Heart right ventricle (tissue), 16 donors: ENCODE data around the gene OGDHL. TPM values are rescaled to one million over a fixed set of nuclear protein-coding genes. Genes with fewer than 3 reads are reported as not detected.

Source experiments
- ATAC-seq, 8 donors: fragments of 200-7000 bp; cut with Tn5 transposase; one replicate each; pipeline ENCODE4 v1.9.1; 2020; ENCODE audit warnings: mild to moderate bottlenecking in 8 of 8, moderate library complexity in 8 of 8, moderate number of reproducible peaks in 1 of 8
- DNase-seq, 2 donors: peaks; one replicate each; pipeline ENCODE4 v3.0.0-alpha.2; 2020
- H3K27ac ChIP-seq, 10 donors: fragments of 200-600 bp; sonication (generic) in 2 of 10; one replicate each; pipeline versions ENCODE4 v1.5.0 to v1.8.0; 2020 to 2022; ENCODE audit warnings: mild to moderate bottlenecking in 3 of 10
- H3K27me3 ChIP-seq, 7 donors: fragments of 200-600 bp; one replicate each; pipeline ENCODE4 v1.8.0; 2021 to 2022; ENCODE audit warnings: mild to moderate bottlenecking in 2 of 7
- H3K36me3 ChIP-seq, 9 donors: fragments of 200-600 bp; sonication (generic) in 1 of 9; one replicate each; pipeline versions ENCODE4 v1.5.0 to v1.8.0; 2020 to 2022; ENCODE audit warnings: mild to moderate bottlenecking in 2 of 9
- H3K4me1 ChIP-seq, 9 donors: fragments of 200-600 bp; sonication (generic) in 1 of 9; one replicate each; pipeline versions ENCODE4 v1.5.0 to v1.8.0; 2020 to 2022; ENCODE audit warnings: mild to moderate bottlenecking in 4 of 9
- H3K4me3 ChIP-seq, 10 donors: fragments of 200-600 bp; sonication (generic) in 2 of 10; one replicate each; pipeline versions ENCODE4 v1.5.0 to v1.8.0; 2020 to 2022; ENCODE audit warnings: mild to moderate bottlenecking in 7 of 10, moderate library complexity in 2 of 10
- H3K9me3 ChIP-seq, 11 donors: fragments of 200-600 bp in 10 of 11; sonication (generic) in 2 of 11; one replicate each; pipeline versions ENCODE4 v1.5.0 to v1.8.0; 2013 to 2022; ENCODE audit warnings: mild to moderate bottlenecking in 2 of 11, control low read depth in 1 of 11, moderate library complexity in 1 of 11
- CTCF ChIP-seq, 9 donors: fragments of 200-600 bp; sonication (generic) in 2 of 9; IDR thresholded peaks; one replicate each; pipeline versions ENCODE4 v1.5.0 to v1.8.0; 2021 to 2022; ENCODE audit warnings: antibody characterized with exemption in 9 of 9, mild to moderate bottlenecking in 5 of 9, moderate library complexity in 1 of 9
- WGBS, 2 donors: extraction: QIAGEN DNeasy Blood & Tissue Kit; methylation state at CpG; one replicate each; pipeline ENCODE4 v1.1.7; 2013; ENCODE audit warnings: inconsistent platforms in 1 of 2; 5-methylcytosine and 5-hydroxymethylcytosine counted together
- intact Hi-C, 10 donors: fragments of 100-400 bp; cut with DNase I; formaldehyde crosslinking; loops; one replicate each; pipeline versions ENCODE4 v1.11.1 to v1.14.2; 2022
- polyA plus RNA-seq, 2 donors: library from polyadenylated mRNA; stranded (reverse); fragments of 200-250 nt; gene quantifications; one replicate each; pipeline ENCODE4 v1.2.3, GENCODE V29; 2013
- total RNA-seq, 10 donors: library from RNA; stranded (reverse); fragmentation: NEBNext Ultra II Directional in 3 of 10; extraction: Animal tissue kit (Norgen Biotek cat#: 25700) in 3 of 10; gene quantifications; one replicate each; pipeline versions ENCODE4 v1.2.1 to v1.2.4, GENCODE V29; 2021 to 2023
- donor health status: Arrhythmogenic right ventricular cardiomyopathy.
- donor health status: ischemic (EF 13 %, LVEDD 7.1; RV severe dilation, severe dysfunction).
- donor health status: healthy with polysubstance abuse.
- donor health status: DM: no; HTN: yes; CAD: no.
- donor health status: DM: no; HTN: no; CAD: no.
- donor health status: ischemic (EF 25% LVEDD 6.9; RV normal size, moderate dysfunction).
- donor health status: ischemic (EF 25% LVEDD 5.7; RV mildly dilated, moderate dysfunction).
- donor health status: healthy.
- donor health status: DM: yes; HTN: yes; CAD: no.
- donor health status: Ischemic cardiomyopathy.
- donor health status: ischemic (EF 35%, LVEDD 5.7; RV mildly dilated, moderate dysfunction).
- donor health status: nonischemic (EF 11% LVEDD 7.7; RV severe dilation, severe dysfunction).
- donor health status: DM: yes; HTN: yes; CAD: no.
- donor health status: PGD.
- donor health status: ischemic (EF 29% LVEDD 5.4; RV normal size, mild dysfunction).
- donor health status: nonischemic (EF 23%, LVEDD 6.1; RV moderate dilation, normal function).

Gene OGDHL
- total and polyA plus RNA-seq, 12 donors: 0.07 to 11.4 (median 2.4) TPM

- ATAC-seq (no peak), DNase-seq (no peak)
- Histone ChIP-seq H3K9me3 (no peaks in the 10 kb centered on the region), H3K27me3 (no peaks in the 10 kb centered on the region), H3K4me1 (no peaks in the 10 kb centered on the region), H3K27ac (no peak overlapping the region), H3K4me3 (no peak overlapping the region), H3K36me3 (no peaks in the 10 kb centered on the region)
- WGBS, 2 donors: 82 to 83% methylated on average over 14 of the region's 14 CpGs
- TF ChIP-seq CTCF (IDR thresholded peaks at IDR 0.05): no peak
- intact Hi-C loops: no loop called here
Measured at GRCh38 chr10:49739426-49739825, 22.7 kb downstream of the OGDHL start.

- no peak overlapping the region for H3K27ac ChIP-seq
- intact Hi-C loops: no loop called here
- TF ChIP-seq CTCF (IDR thresholded peaks at IDR 0.05): no peak
- WGBS, 2 donors: 81 to 83% methylated on average over 10 of the region's 10 CpGs
- no peak for DNase-seq
- no peaks in the 10 kb centered on the region for H3K4me1 ChIP-seq
- H3K4me3 ChIP-seq: no peak overlapping the region
- H3K36me3 ChIP-seq: no peaks in the 10 kb centered on the region
- no peaks in the 10 kb centered on the region for H3K27me3 ChIP-seq
- ATAC-seq: no peak
- H3K9me3 ChIP-seq: no peaks in the 10 kb centered on the region
Measured at GRCh38 chr10:49738616-49739360, 23.3 kb downstream of the OGDHL start.

- Histone ChIP-seq H3K27me3 (no peaks in the 10 kb centered on the region), H3K4me1 (no peaks in the 10 kb centered on the region), H3K36me3 (no peaks in the 10 kb centered on the region), H3K9me3 (no peaks in the 10 kb centered on the region), H3K27ac (no peak overlapping the region), H3K4me3 (no peak overlapping the region)
- no peak for DNase-seq
- no peak for ATAC-seq
- WGBS, 2 donors: 86 to 88% methylated on average over 19 of the region's 19 CpGs
- intact Hi-C loops: no loop called here
- TF ChIP-seq CTCF (IDR thresholded peaks at IDR 0.05): no peak
Measured at GRCh38 chr10:49737474-49738201, 24.5 kb downstream of the OGDHL start.

- no peak for TF ChIP-seq CTCF (IDR thresholded peaks at IDR 0.05)
- ATAC-seq (no peak), DNase-seq (no peak)
- WGBS, 2 donors: 87 to 97% methylated on average over 5 of the region's 5 CpGs
- H3K9me3 ChIP-seq: no peaks in the 10 kb centered on the region
- H3K27ac ChIP-seq: no peak overlapping the region
- intact Hi-C loops: no loop called here
- no peaks in the 10 kb centered on the region for H3K27me3 ChIP-seq
- no peaks in the 10 kb centered on the region for H3K4me1 ChIP-seq
- H3K36me3 ChIP-seq: no peaks in the 10 kb centered on the region
- H3K4me3 ChIP-seq: no peak overlapping the region
Measured at GRCh38 chr10:49736564-49737113, 25.5 kb downstream of the OGDHL start.
